ENCODE measurements around the gene NDFIP1. TPM values are rescaled to one million over a fixed set of nuclear protein-coding genes. Genes with fewer than 3 reads are reported as not detected.

Gene NDFIP1
- total RNA-seq, 4 donors from 2014 or later, result 53.2 to 124 (median 89.0) TPM

DNA sequence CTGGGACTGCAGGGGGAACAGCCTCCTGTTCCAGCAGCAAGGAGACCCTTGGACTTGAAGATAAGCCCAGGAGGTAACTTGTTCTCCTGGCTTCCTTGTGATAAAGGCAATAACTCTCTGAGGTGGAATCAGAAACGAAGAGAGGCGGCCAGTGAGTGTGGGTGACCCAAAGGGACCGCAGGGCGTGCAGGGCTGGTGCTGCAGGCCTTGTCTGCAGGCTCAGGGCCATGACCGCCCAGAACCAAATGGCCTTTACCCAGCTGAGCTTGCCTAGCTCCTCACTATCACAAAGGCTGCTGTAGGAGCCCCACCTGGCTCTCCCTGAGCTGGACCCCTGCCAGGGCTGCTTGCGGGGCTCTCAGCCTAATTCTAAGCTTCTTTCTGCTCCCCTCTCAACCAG lies 72.5 kb downstream of the NDFIP1 start:
- Histone ChIP-seq H3K27ac (no peak overlapping the region), H3K4me1 (no peaks in the 10 kb centered on the region), H3K27me3 (no peaks in the 10 kb centered on the region), H3K9me3 (no peaks in the 10 kb centered on the region), H3K4me3 (no peak overlapping the region), H3K36me3 (no peaks in the 10 kb centered on the region)
- no peak for DNase-seq
- intact Hi-C loops (cut with DNase I; ENCODE audit: low total_unique reads), result no loop called here
- TF ChIP-seq, protein P1, sequence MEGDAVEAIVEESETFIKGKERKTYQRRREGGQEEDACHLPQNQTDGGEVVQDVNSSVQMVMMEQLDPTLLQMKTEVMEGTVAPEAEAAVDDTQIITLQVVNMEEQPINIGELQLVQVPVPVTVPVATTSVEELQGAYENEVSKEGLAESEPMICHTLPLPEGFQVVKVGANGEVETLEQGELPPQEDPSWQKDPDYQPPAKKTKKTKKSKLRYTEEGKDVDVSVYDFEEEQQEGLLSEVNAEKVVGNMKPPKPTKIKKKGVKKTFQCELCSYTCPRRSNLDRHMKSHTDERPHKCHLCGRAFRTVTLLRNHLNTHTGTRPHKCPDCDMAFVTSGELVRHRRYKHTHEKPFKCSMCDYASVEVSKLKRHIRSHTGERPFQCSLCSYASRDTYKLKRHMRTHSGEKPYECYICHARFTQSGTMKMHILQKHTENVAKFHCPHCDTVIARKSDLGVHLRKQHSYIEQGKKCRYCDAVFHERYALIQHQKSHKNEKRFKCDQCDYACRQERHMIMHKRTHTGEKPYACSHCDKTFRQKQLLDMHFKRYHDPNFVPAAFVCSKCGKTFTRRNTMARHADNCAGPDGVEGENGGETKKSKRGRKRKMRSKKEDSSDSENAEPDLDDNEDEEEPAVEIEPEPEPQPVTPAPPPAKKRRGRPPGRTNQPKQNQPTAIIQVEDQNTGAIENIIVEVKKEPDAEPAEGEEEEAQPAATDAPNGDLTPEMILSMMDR (IDR thresholded peaks at IDR 0.05), result no peak
- no peak for TF ChIP-seq POLR2A (IDR thresholded peaks at IDR 0.05)

DNA sequence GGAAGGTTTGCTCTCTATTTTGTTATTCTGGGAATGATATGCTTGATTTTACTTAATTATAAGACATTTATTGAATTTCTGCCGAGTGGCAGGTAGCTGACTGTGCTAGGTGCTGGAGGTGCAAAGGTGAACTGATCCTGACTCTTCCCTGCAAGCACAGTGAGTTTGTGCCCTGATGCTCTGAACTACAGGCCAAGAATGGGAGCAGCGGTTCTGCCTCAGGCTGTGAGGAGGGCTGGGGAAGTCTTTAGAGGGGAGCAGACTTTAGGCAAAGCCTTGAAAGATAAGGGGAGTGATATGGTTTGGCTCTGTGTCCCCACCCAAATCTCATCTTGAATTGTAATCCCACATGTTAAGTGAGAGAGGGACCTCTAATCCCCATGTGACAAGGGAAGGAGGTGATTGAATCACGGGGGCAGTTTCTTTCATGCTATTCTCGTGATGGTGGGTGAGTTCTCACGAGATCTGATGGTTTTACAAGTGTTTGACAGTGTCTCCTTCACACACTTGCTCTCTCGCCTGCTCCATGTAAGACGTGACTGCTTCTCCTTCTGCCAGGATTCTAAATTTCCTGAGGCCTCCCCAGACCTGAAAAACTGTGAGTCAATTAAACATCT lies 73.1 kb downstream of the NDFIP1 start:
- H3K27me3 ChIP-seq, result no peaks in the 10 kb centered on the region
- no peak overlapping the region for H3K4me3 ChIP-seq
- no peaks in the 10 kb centered on the region for H3K4me1 ChIP-seq
- TF ChIP-seq, protein P1 (IDR thresholded peaks at IDR 0.05), result no peak
- no peak for TF ChIP-seq POLR2A (IDR thresholded peaks at IDR 0.05)
- H3K27ac ChIP-seq, result no peak overlapping the region
- no peaks in the 10 kb centered on the region for H3K36me3 ChIP-seq
- H3K9me3 ChIP-seq, result no peaks in the 10 kb centered on the region
- DNase-seq, result no peak
- intact Hi-C loops (cut with DNase I; ENCODE audit: low total_unique reads), result no loop called here

DNA sequence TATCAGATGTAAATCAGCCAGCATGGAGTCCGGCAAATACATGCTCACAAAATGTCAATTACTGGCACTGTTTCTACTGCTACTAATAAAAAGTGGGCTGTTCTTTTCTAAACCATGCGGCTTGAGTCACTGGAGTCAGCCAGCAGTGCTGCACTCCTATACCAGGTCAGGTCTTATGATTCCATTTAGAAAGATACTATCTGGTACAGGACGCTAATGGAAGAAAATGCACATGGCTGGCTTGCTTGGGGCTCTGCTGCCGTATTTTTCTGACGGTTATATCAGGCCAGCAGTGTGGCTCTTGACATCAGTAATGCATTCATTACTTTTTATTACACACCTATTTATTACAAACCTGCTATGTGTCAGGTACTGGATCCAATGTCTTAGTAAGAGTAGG lies 74.3 kb downstream of the NDFIP1 start:
- TF ChIP-seq, protein P1 (IDR thresholded peaks at IDR 0.05), result no peak
- no peak for TF ChIP-seq POLR2A (IDR thresholded peaks at IDR 0.05)
- DNase-seq, result no peak
- Histone ChIP-seq H3K27me3 (no peaks in the 10 kb centered on the region), H3K4me1 (no peaks in the 10 kb centered on the region), H3K36me3 (no peaks in the 10 kb centered on the region), H3K4me3 (no peak overlapping the region), H3K9me3 (no peaks in the 10 kb centered on the region), H3K27ac (no peak overlapping the region)
- intact Hi-C loops (cut with DNase I; ENCODE audit: low total_unique reads), result no loop called here

DNA sequence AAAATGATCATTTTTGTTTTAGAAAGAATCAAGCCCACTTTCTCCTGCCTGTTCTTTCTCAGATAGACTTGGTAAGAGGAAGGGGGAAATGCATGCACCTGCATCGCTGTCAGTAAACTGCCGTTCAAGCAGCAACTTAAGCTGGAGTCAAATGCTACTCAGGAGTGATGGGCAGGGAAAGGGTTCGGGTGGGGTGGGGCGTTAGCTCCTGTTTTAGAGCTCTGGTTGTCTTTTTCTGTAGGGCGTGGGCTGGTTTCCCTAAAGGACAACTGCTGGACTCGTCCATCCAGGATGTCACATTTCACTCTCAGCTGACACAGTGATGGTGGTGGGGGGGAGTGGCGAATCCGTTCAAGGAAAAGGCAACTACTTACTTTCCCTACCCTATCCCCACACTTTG lies 75.0 kb downstream of the NDFIP1 start:
- no peaks in the 10 kb centered on the region for H3K36me3 ChIP-seq
- intact Hi-C loops (cut with DNase I; ENCODE audit: low total_unique reads), result no loop called here
- H3K27ac ChIP-seq, result no peak overlapping the region
- no peak overlapping the region for H3K4me3 ChIP-seq
- TF ChIP-seq POLR2A (IDR thresholded peaks at IDR 0.05), result no peak
- TF ChIP-seq, protein P1 (IDR thresholded peaks at IDR 0.05), result no peak
- no peak for DNase-seq
- no peaks in the 10 kb centered on the region for H3K9me3 ChIP-seq
- no peaks in the 10 kb centered on the region for H3K4me1 ChIP-seq
- H3K27me3 ChIP-seq, result no peaks in the 10 kb centered on the region

DNA sequence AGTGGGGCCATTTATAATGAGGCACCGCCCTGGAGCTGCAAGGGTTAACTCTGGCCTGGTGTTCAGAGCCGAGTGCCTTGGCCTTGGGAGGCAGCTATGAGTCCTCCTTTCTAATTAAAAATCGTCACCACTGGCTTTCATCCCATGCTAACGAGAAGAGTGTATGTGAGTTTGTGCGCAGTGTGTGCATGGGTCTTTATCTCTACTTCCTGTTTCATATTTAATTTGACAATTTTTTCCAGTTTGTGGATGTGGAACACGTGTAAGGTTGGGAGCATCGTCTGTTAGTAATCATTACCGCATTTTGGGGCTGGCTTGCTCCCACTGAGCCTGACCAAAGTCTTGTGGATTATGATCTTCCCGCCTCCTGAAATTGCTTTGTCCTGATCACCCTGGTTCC lies 76.4 kb downstream of the NDFIP1 start:
- Histone ChIP-seq H3K36me3 (no peaks in the 10 kb centered on the region), H3K27me3 (no peaks in the 10 kb centered on the region), H3K9me3 (no peaks in the 10 kb centered on the region), H3K4me3 (no peak overlapping the region), H3K27ac (no peak overlapping the region), H3K4me1 (no peaks in the 10 kb centered on the region)
- intact Hi-C loops (cut with DNase I; ENCODE audit: low total_unique reads), result no loop called here
- no peak for DNase-seq
- TF ChIP-seq POLR2A (IDR thresholded peaks at IDR 0.05), result no peak
- TF ChIP-seq, protein P1 (IDR thresholded peaks at IDR 0.05), result no peak

Measured in uterus (tissue), 4 donors.